GM12878 (cell line): ENCODE data around the gene MYCT1. TPM values are rescaled to one million over a fixed set of nuclear protein-coding genes. Genes with fewer than 3 reads are reported as not detected.
"Not testable (repeated sequence)": the region's sequence is repeated elsewhere in the genome, so short reads cannot be mapped to it uniquely, and the experiment has no call there.

ENCODE experiments used
- ATAC-seq: fragments of 200-7000 bp; cut with Tn5 transposase; 3 replicates; pipeline ENCODE4 v1.9.1; 2020; ENCODE audit warnings: mild to moderate bottlenecking, moderate library complexity
- BruUV-seq: library from RNA; stranded (reverse); fragments of 400-500 nt; replicated peaks from 2 replicates; lab custom pipeline; 2021; lab: Mats Ljungman, UMichigan
- CTCF ChIA-PET: fragments of 300-600 bp; sonication (Branson Sonifier 250); formaldehyde crosslinking; extraction: SDS; loops from one replicate; lab custom pipeline; 2021; ENCODE audit warnings: inconsistent platforms; lab: Yijun Ruan, JAX
- POLR2A ChIA-PET: fragments of 350-600 bp; formaldehyde crosslinking; extraction: SDS; loops from one replicate; lab custom pipeline; 2021; ENCODE audit warnings: inconsistent platforms; lab: Charles Lee
- RAD21 ChIA-PET: fragments of 300-600 bp; sonication (Branson Sonifier 250); formaldehyde crosslinking; loops from one replicate; lab custom pipeline; 2023; ENCODE audit warnings: antibody characterized with exemption; ENCODE audit not compliant: unreplicated experiment; lab: Charles Lee
- SMC1A ChIA-PET: fragments of 300-600 bp; sonication (Branson Sonifier 250); formaldehyde crosslinking; loops from one replicate; lab custom pipeline; 2023; ENCODE audit not compliant: unreplicated experiment, uncharacterized antibody; lab: Charles Lee
- DNase-seq: peaks from one replicate; pipeline ENCODE4 v3.0.0-alpha.2; 2011; ENCODE audit warnings: low read depth, low spot score
- FAIRE-seq: peaks from 3 replicates; lab custom pipeline; 2011; peaks lifted over from hg19 to GRCh38; lab: Jason Lieb, UNC
- H2AFZ ChIP-seq: 2 replicates; pipeline ENCODE4 v1.6.0; 2011; ENCODE audit warnings: low read depth, low read length, control low read depth; ENCODE audit not compliant: control insufficient read depth
- H3K27ac ChIP-seq: 2 replicates; pipeline ENCODE4 v1.5.1; 2011; ENCODE audit warnings: control low read depth; ENCODE audit not compliant: control insufficient read depth, insufficient read depth
- H3K27me3 ChIP-seq, 2 experiments: replicated peaks in 1 of 2; 2 replicates each; pipeline versions ENCODE4 v1.6.0 to v1.6.1; 2011; ENCODE audit warnings: low read length in 1 of 2; ENCODE audit not compliant: control insufficient read depth in 2 of 2, insufficient read depth in 2 of 2
- H3K36me3 ChIP-seq, 2 experiments: 2 replicates each; pipeline ENCODE4 v1.5.1; 2011; ENCODE audit warnings: low read length in 1 of 2; ENCODE audit not compliant: control insufficient read depth in 2 of 2, insufficient read depth in 2 of 2
- H3K4me1 ChIP-seq: 2 replicates; pipeline ENCODE4 v1.6.1; 2011; ENCODE audit warnings: mild to moderate bottlenecking, low read length, moderate library complexity, mixed read lengths; ENCODE audit not compliant: control insufficient read depth, insufficient read depth
- H3K4me2 ChIP-seq: 2 replicates; pipeline ENCODE4 v1.6.0; 2011; ENCODE audit warnings: control low read depth; ENCODE audit not compliant: control insufficient read depth, insufficient read depth
- H3K4me3 ChIP-seq: fragments of 200-600 bp; sonication (generic); 2 replicates; pipeline ENCODE4 v1.5.1; 2016
- H3K79me2 ChIP-seq: 2 replicates; pipeline ENCODE4 v1.6.0; 2011; ENCODE audit warnings: low read length; ENCODE audit not compliant: control insufficient read depth, insufficient read depth
- H3K9ac ChIP-seq: 2 replicates; pipeline ENCODE4 v1.8.0; 2011; ENCODE audit warnings: low read length, control low read depth, mixed read lengths; ENCODE audit not compliant: control insufficient read depth, insufficient read depth
- H3K9me3 ChIP-seq: replicated peaks from 3 replicates; pipeline ENCODE4 v1.5.1; 2011; ENCODE audit warnings: mild to moderate bottlenecking, low read length; ENCODE audit not compliant: control insufficient read depth, insufficient read depth
- H4K20me1 ChIP-seq: 2 replicates; pipeline ENCODE4 v1.6.0; 2011; ENCODE audit not compliant: control insufficient read depth, insufficient read depth
- E4F1 ChIP-seq: fragments of 450-650 bp; IDR thresholded peaks from 2 replicates; pipeline ENCODE4 v1.6.1; 2018; ENCODE audit warnings: borderline replicate concordance, mild to moderate bottlenecking; ENCODE audit not compliant: partially characterized antibody
- ESRRA ChIP-seq: IDR thresholded peaks from 2 replicates; pipeline ENCODE4 v1.6.1; 2012; ENCODE audit warnings: mild to moderate bottlenecking, low read length, improper control_type of control experiment
- EZH2 ChIP-seq: IDR thresholded peaks from 2 replicates; pipeline ENCODE4 v1.6.1; 2012; ENCODE audit warnings: low read depth, mild to moderate bottlenecking, control low read depth, inconsistent platforms, low read length, borderline replicate concordance; ENCODE audit not compliant: control insufficient read depth
- KAT2A ChIP-seq: conservative IDR thresholded peaks from 2 replicates; pipeline ENCODE4 v1.6.1; 2011; ENCODE audit warnings: low read depth, low read length; ENCODE audit not compliant: control insufficient read depth
- LARP7 ChIP-seq: fragments of 450-650 bp; IDR thresholded peaks from 2 replicates; pipeline ENCODE4 v1.6.1; 2017; ENCODE audit warnings: mild to moderate bottlenecking
- MEF2A ChIP-seq: IDR thresholded peaks from 2 replicates; pipeline ENCODE4 v1.6.1; 2011; ENCODE audit warnings: low read depth, mild to moderate bottlenecking, low read length, moderate library complexity; ENCODE audit not compliant: insufficient read depth
- MLLT1 ChIP-seq: fragments of 450-650 bp; IDR thresholded peaks from 2 replicates; pipeline ENCODE4 v1.6.1; 2016; ENCODE audit warnings: mild to moderate bottlenecking
- RBBP5 ChIP-seq: fragments of 200-600 bp; sonication (generic); conservative IDR thresholded peaks from 2 replicates; pipeline ENCODE4 v1.6.1; 2016
- SKIL ChIP-seq: fragments of 450-650 bp; IDR thresholded peaks from 2 replicates; pipeline ENCODE4 v1.6.1; 2017; ENCODE audit warnings: mild to moderate bottlenecking, low read depth, inconsistent platforms; ENCODE audit not compliant: poor library complexity, severe bottlenecking
- SUPT20H ChIP-seq: IDR thresholded peaks from 2 replicates; pipeline ENCODE4 v1.6.1; 2011; ENCODE audit warnings: low read depth, mild to moderate bottlenecking, low read length, moderate library complexity, borderline replicate concordance; ENCODE audit not compliant: control insufficient read depth
- SUZ12 ChIP-seq: fragments of 200-600 bp; sonication (generic); IDR thresholded peaks from one replicate; pipeline ENCODE4 v1.6.1; 2018; ENCODE audit warnings: antibody characterized with exemption, mild to moderate bottlenecking; ENCODE audit not compliant: unreplicated experiment
- ZNF217 ChIP-seq: fragments of 450-650 bp; IDR thresholded peaks from 2 replicates; pipeline ENCODE4 v1.6.1; 2017; ENCODE audit warnings: antibody characterized with exemption, mild to moderate bottlenecking
- WGBS: methylation state at CpG from one replicate; pipeline ENCODE4 v1.1.6; 2016; ENCODE audit warnings: low lambda C conversion rate; ENCODE audit not compliant: insufficient replicate concordance, insufficient coverage; ENCODE audit errors: missing lambda C conversion rate; 5-methylcytosine and 5-hydroxymethylcytosine counted together
- in situ Hi-C: fragments of 300-500 bp; cut with MboI; formaldehyde crosslinking; loops from 9 replicates; pipeline ENCODE4 v1.14.3; 2018; ENCODE audit warnings: mixed read lengths
- intact Hi-C: fragments of 100-400 bp; cut with micrococcal nuclease; formaldehyde crosslinking; loops from one replicate; pipeline ENCODE4 v1.14.2; 2022; ENCODE audit not compliant: unreplicated experiment
- polyA plus RNA-seq, 11 experiments: library from polyadenylated mRNA; depleted of rRNA in 4 of 11; unstranded in 6 of 11; stranded (reverse) in 5 of 11; fragments of >200 nt; fragmentation: Nextera tagmentation in 4 of 11; fragmentation: Illumina TruSeq in 1 of 11; extraction: Ambion mirVana in 4 of 11; extraction: Trizol in 1 of 11; gene quantifications; 1 replicate in 1 of 11; 2 replicates in 10 of 11; pipeline versions ENCODE4 v1.2.1 to v1.2.3, GENCODE V29; 2011 to 2016; ENCODE audit warnings: inconsistent platforms in 2 of 11, missing spikeins in 2 of 11, low read depth in 1 of 11
- total RNA-seq, 4 experiments: library from RNA; depleted of rRNA in 3 of 4; stranded (reverse); fragments of >200 nt in 3 of 4; fragmentation: Illumina TruSeq in 1 of 4; extraction: Trizol in 1 of 4; gene quantifications; 2 replicates each; pipeline versions ENCODE4 v1.2.1 to v1.2.3, GENCODE V29; 2013 to 2021

MYCT1 gene
- total and polyA plus RNA-seq, 10 of the 15 experiments (the other 5 are each of a cell fraction or from before 2014, with no cell fraction given) = 0.15 TPM; not detected in 9

GRCh38 chr6:152701863-152702401, 4.2 kb downstream of the MYCT1 start:
- DNase-seq = no peak
- in situ Hi-C loops (no loop called here), intact Hi-C loops (no loop called here)
- SMC1A ChIA-PET = interaction anchor here (1.6 kb wide), 1 partner anchor 13 kb away, joined by 4 read pairs; no protein-coding TSS in a partner anchor
- no peak for ATAC-seq
- Histone ChIP-seq H3K4me1 (no peaks in the 10 kb centered on the region), H3K4me3 (no peak overlapping the region), H3K27ac (no peak overlapping the region), H3K27me3 (no peaks in the 10 kb centered on the region; a peak in 1 of 4 replicates), H3K9me3 (no peaks in the 10 kb centered on the region), H3K79me2 (no peaks in the 10 kb centered on the region), H3K9ac (no peak overlapping the region), H2AFZ (no peak overlapping the region)
- RAD21 ChIA-PET = no interaction called here
- WGBS = under 1% methylated on average over 4 of the region's 4 CpGs
- TF ChIP-seq MLLT1 = no peak
- no peak for TF ChIP-seq EZH2
- TF ChIP-seq E4F1 = no peak
- no peak for TF ChIP-seq SUPT20H
- TF ChIP-seq ZNF217 = no peak
- TF ChIP-seq SKIL = no peak
- no peak for TF ChIP-seq KAT2A
- TF ChIP-seq LARP7 = no peak
- TF ChIP-seq SUZ12 = no peak
- no peak for TF ChIP-seq MEF2A
- no peak for TF ChIP-seq ESRRA
- TF ChIP-seq RBBP5 = no peak
- TF ChIP-seq, all 136 proteins: peak for 0
- BruUV-seq = no TSS peak
- FAIRE-seq = no peak
- Histone ChIP-seq H4K20me1 (no peaks in the 10 kb centered on the region), H3K4me2 (no peak overlapping the region), H3K36me3 (no peaks in the 10 kb centered on the region)
- CTCF ChIA-PET = interaction anchor here (1.1 to 1.2 kb wide), 2 partner anchors 12 to 151 kb away, joined by 3 read pairs; no protein-coding TSS in a partner anchor
- POLR2A ChIA-PET = no interaction called here

- H3K9me3 ChIP-seq, H3K36me3 ChIP-seq, H3K4me3 ChIP-seq, H4K20me1 ChIP-seq, CTCF ChIA-PET, RAD21 ChIA-PET, in situ Hi-C loops, H3K4me1 ChIP-seq, H3K4me2 ChIP-seq, H3K79me2 ChIP-seq, DNase-seq, POLR2A ChIA-PET, SMC1A ChIA-PET, ATAC-seq, BruUV-seq, FAIRE-seq, H3K27me3 ChIP-seq, H2AFZ ChIP-seq, H3K27ac ChIP-seq, intact Hi-C loops, H3K9ac ChIP-seq: not testable (repeated sequence)
These were observed 6.1 kb downstream of the MYCT1 start for GRCh38 chr6:152703750-152704149.
